ENCODE data around the gene B3GAT1.

- TF ChIP-seq POLR2AphosphoS5 (IDR thresholded peaks at IDR 0.05; ENCODE audit: low read depth, low read length) (no peak), POLR2A (IDR thresholded peaks at IDR 0.05; ENCODE audit: low read depth, low read length) (no peak)
Measured at GRCh38 chr11:134333946-134334345, 78.1 kb downstream of the B3GAT1 start.
